Lung (tissue), 12 donors: ENCODE measurements around the gene HPCA. TPM values are rescaled to one million over a fixed set of nuclear protein-coding genes. Genes with fewer than 3 reads are reported as not detected.

Source experiments
- ATAC-seq: fragments of 200-7000 bp; cut with Tn5 transposase; one replicate; pipeline ENCODE4 v1.9.1; 2020; ENCODE audit warnings: moderate number of reproducible peaks; ENCODE audit not compliant: insufficient read depth, low FRiP score
- DNase-seq, 3 donors: peaks; one replicate each; pipeline ENCODE4 v3.0.0-alpha.2; 2013 to 2017
- H3K27ac ChIP-seq, 2 donors: one replicate each; pipeline ENCODE4 v1.5.1; 2013; ENCODE audit warnings: mild to moderate bottlenecking in 2 of 2, moderate library complexity in 2 of 2, control low read depth in 1 of 2, inconsistent platforms in 1 of 2, low read depth in 1 of 2, low read length in 1 of 2
- H3K27me3 ChIP-seq, 3 donors: one replicate each; pipeline ENCODE4 v1.5.1; 2013; ENCODE audit warnings: low read length in 2 of 3; ENCODE audit not compliant: control insufficient read depth in 3 of 3, insufficient read depth in 3 of 3
- H3K36me3 ChIP-seq, 4 donors: one replicate each; pipeline ENCODE4 v1.5.1; 2013; ENCODE audit warnings: low read length in 4 of 4, mild to moderate bottlenecking in 1 of 4, moderate library complexity in 1 of 4; ENCODE audit not compliant: control insufficient read depth in 4 of 4, insufficient read depth in 4 of 4
- H3K4me1 ChIP-seq, 5 donors: one replicate each; pipeline ENCODE4 v1.5.1; 2013; ENCODE audit warnings: low read length in 5 of 5, mild to moderate bottlenecking in 2 of 5, moderate library complexity in 1 of 5; ENCODE audit not compliant: control insufficient read depth in 5 of 5, insufficient read depth in 5 of 5
- H3K4me3 ChIP-seq: one replicate; pipeline ENCODE4 v1.5.1; 2013; ENCODE audit warnings: mild to moderate bottlenecking, control low read depth, moderate library complexity
- H3K9ac ChIP-seq, 2 donors: one replicate each; pipeline ENCODE4 v1.5.1; 2013; ENCODE audit warnings: low read length in 2 of 2, control low read depth in 1 of 2; ENCODE audit not compliant: insufficient read depth in 1 of 2
- H3K9me3 ChIP-seq, 4 donors: one replicate each; pipeline ENCODE4 v1.5.1; 2013; ENCODE audit warnings: low read length in 3 of 4, mild to moderate bottlenecking in 1 of 4, moderate library complexity in 1 of 4; ENCODE audit not compliant: control insufficient read depth in 4 of 4, insufficient read depth in 3 of 4
- WGBS, 2 donors: extraction: QIAGEN DNeasy Blood & Tissue Kit; methylation state at CpG; one replicate each; pipeline ENCODE4 v1.1.7; 2013; 5-methylcytosine and 5-hydroxymethylcytosine counted together
- polyA plus RNA-seq, 2 donors: library from polyadenylated mRNA; stranded (reverse); fragments of 200-250 nt; gene quantifications; one replicate each; pipeline ENCODE4 v1.2.1, GENCODE V29; 2013
- total RNA-seq, 2 donors: library from RNA; depleted of rRNA in 1 of 2; stranded (reverse); fragments of >200 nt in 1 of 2; gene quantifications; one replicate each; pipeline ENCODE4 v1.2.1, GENCODE V29; 2014 to 2021
- TF ChIP-seq, protein P1 (sequence below): IDR thresholded peaks from 2 replicates; pipeline ENCODE4 v1.5.1; 2012; ENCODE audit warnings: mild to moderate bottlenecking; ENCODE audit errors: control extremely low read depth, extremely low read depth
- donor health status: control.
- donor health status: control.
- donor health status: Bipolar disorder and iron deficiency.
- donor health status: healthy.
- donor health status: DM: yes; HTN: yes; CAD: no.

Gene HPCA
- total and polyA plus RNA-seq, 4 donors, result 0.19 to 1.3 (median 0.40) TPM; not detected in 1

DNA sequence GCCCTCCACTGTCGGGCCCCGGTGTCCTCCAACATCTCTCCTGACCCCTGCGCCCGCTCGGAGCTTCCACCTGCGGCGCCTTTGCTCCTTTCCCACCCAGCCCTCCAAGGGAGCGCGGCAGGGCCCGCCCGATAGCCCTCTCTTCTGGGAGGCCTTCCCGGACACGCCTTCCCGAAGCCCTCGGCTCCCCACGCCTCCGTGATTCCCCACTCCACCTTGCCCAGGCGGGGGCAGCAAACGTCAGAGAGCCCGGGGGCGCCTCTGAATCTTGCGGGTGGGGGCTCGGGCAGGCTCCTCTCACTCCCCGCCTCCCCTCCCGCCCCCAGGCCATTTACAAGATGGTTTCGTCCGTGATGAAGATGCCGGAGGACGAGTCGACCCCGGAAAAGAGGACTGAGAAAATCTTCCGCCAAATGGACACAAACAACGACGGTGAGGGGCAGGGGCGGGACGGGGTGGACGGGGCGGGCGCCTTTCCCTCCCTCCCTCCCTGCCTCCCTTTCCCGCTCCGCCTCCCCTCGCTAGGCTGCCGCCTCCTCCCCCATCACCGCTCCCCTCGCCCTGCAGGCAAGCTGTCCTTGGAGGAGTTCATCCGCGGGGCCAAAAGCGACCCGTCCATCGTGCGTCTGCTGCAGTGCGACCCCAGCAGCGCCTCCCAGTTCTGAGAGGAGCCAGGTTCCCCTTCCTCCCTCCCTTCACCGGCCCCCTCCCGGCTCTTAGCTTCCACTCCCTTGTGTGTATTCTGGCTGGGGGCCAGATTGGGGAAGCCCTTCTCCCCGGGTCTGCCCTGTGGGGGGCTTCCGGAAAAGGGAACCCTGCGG, 7.1 kb downstream of the HPCA start:
- Histone ChIP-seq H3K27ac (no peak overlapping the region), H3K4me1 (peaks cover 0 to 12% (median 3%) of the 10 kb centered on the region in 5 donors), H3K27me3 (peaks cover 3 to 11% (median 8%) of the 10 kb centered on the region in 3 donors), H3K4me3 (no peak overlapping the region), H3K36me3 (no peaks in the 10 kb centered on the region), H3K9ac (no peak overlapping the region), H3K9me3 (peaks cover 0 to 6% (median 0%) of the 10 kb centered on the region in 4 donors)
- TF ChIP-seq, protein P1, sequence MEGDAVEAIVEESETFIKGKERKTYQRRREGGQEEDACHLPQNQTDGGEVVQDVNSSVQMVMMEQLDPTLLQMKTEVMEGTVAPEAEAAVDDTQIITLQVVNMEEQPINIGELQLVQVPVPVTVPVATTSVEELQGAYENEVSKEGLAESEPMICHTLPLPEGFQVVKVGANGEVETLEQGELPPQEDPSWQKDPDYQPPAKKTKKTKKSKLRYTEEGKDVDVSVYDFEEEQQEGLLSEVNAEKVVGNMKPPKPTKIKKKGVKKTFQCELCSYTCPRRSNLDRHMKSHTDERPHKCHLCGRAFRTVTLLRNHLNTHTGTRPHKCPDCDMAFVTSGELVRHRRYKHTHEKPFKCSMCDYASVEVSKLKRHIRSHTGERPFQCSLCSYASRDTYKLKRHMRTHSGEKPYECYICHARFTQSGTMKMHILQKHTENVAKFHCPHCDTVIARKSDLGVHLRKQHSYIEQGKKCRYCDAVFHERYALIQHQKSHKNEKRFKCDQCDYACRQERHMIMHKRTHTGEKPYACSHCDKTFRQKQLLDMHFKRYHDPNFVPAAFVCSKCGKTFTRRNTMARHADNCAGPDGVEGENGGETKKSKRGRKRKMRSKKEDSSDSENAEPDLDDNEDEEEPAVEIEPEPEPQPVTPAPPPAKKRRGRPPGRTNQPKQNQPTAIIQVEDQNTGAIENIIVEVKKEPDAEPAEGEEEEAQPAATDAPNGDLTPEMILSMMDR, result no peak
- 3% methylated on average over 58 of the region's 58 CpGs for WGBS, 2 donors
- peak; percentile 32 for ATAC-seq
- DNase-seq, result peak; percentile 53 to 54 (median 54)

GRCh38 chr1:32894019-32894600, 7.8 kb downstream of the HPCA start:
- no peak overlapping the region for H3K27ac ChIP-seq

DNA sequence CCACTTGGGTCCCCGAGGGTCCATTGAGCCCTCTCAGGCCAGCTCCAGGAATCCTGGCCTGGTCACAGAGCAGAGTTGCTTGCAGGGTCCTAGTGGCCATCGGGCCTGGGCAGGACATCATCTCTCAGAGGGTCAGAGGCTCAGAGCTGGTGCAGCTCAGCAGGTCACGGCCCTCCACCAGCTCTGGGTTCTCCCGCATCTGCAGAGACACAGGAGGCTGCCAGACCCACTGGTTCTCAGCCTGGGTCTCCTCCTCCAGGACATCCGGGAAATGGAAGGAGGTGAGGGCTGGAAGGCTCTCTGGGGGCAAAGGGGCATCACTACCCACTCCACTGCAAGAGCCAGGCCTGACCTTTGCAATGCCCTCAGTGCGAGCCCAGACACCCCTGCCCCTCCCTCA, 8.4 kb downstream of the HPCA start:
- TF ChIP-seq, protein P1, result no peak
- WGBS, 2 donors, result 90 to 91% methylated on average over 6 of the region's 6 CpGs
- no peak for DNase-seq

More at GRCh38 chr1:32894019-32894600, 7.8 kb downstream of the HPCA start:
- Histone ChIP-seq H3K4me1 (peaks cover 0 to 12% (median 3%) of the 10 kb centered on the region in 5 donors), H3K4me3 (no peak overlapping the region), H3K27me3 (peaks cover 3 to 11% (median 8%) of the 10 kb centered on the region in 3 donors), H3K9ac (no peak overlapping the region), H3K36me3 (no peaks in the 10 kb centered on the region), H3K9me3 (peaks cover 0 to 3% (median 0%) of the 10 kb centered on the region in 4 donors)
- TF ChIP-seq, protein P1, result no peak
- WGBS, 2 donors, result 67 to 73% methylated on average over 8 of the region's 8 CpGs
- ATAC-seq (no peak), DNase-seq (no peak)

More for the DNA sequence above, 8.4 kb downstream of the HPCA start:
- Histone ChIP-seq H3K4me3 (no peak overlapping the region), H3K9me3 (peaks cover 0 to 3% (median 0%) of the 10 kb centered on the region in 4 donors), H3K27ac (no peak overlapping the region), H3K36me3 (no peaks in the 10 kb centered on the region), H3K4me1 (peaks cover 0 to 12% (median 3%) of the 10 kb centered on the region in 5 donors), H3K27me3 (peaks cover 3 to 12% (median 8%) of the 10 kb centered on the region in 3 donors), H3K9ac (no peak overlapping the region)
- no peak for ATAC-seq
